ENCODE measurements around the gene FAM117B.
"Not testable (repeated sequence)": the region's sequence is repeated elsewhere in the genome, so short reads cannot be mapped to it uniquely, and the experiment has no call there.

Gene FAM117B

GRCh38 chr2:202760848-202761247 is 126.1 kb downstream of the FAM117B start:
- DNase-seq (ENCODE audit: low read depth), result no peak

- DNase-seq (ENCODE audit: low read depth), result no peak
Observed at GRCh38 chr2:202762556-202762955, 127.8 kb downstream of the FAM117B start.

GRCh38 chr2:202763916-202764315 is 129.1 kb downstream of the FAM117B start:
- no peak for DNase-seq (ENCODE audit: low read depth)

GRCh38 chr2:202764991-202765390 is 130.2 kb downstream of the FAM117B start:
- no peak for DNase-seq (ENCODE audit: low read depth)

- DNase-seq (ENCODE audit: low read depth), result no peak
Observed at GRCh38 chr2:202765436-202765835, 130.7 kb downstream of the FAM117B start.

GRCh38 chr2:202768273-202768672 is 133.5 kb downstream of the FAM117B start:
- DNase-seq (ENCODE audit: low read depth), result no peak

GRCh38 chr2:202769201-202769600 is 134.4 kb downstream of the FAM117B start:
- DNase-seq (ENCODE audit: low read depth), result no peak

GRCh38 chr2:202771336-202771735 is 136.6 kb downstream of the FAM117B start:
- no peak for DNase-seq (ENCODE audit: low read depth)

GRCh38 chr2:202771741-202772460 is 137.1 kb downstream of the FAM117B start:
- DNase-seq (ENCODE audit: low read depth), result no peak

- no peak for DNase-seq (ENCODE audit: low read depth)
Observed at GRCh38 chr2:202773301-202773973, 138.7 kb downstream of the FAM117B start.

GRCh38 chr2:202774104-202774503 is 139.3 kb downstream of the FAM117B start:
- no peak for DNase-seq (ENCODE audit: low read depth)

- DNase-seq (ENCODE audit: low read depth), result no peak
Observed at GRCh38 chr2:202778217-202778616, 143.4 kb downstream of the FAM117B start.

- DNase-seq (ENCODE audit: low read depth), result no peak
Observed at GRCh38 chr2:202780514-202781021, 145.8 kb downstream of the FAM117B start.

GRCh38 chr2:202782940-202783558 is 148.3 kb downstream of the FAM117B start:
- DNase-seq (ENCODE audit: low read depth), result no peak

- DNase-seq (ENCODE audit: low read depth), result no peak
Observed at GRCh38 chr2:202786842-202787241, 152.1 kb downstream of the FAM117B start.

- no peak for DNase-seq (ENCODE audit: low read depth)
Observed at GRCh38 chr2:202790676-202791075, 155.9 kb downstream of the FAM117B start.

- DNase-seq (ENCODE audit: low read depth), result no peak
Observed at GRCh38 chr2:202797944-202798343, 163.2 kb downstream of the FAM117B start.

- DNase-seq (ENCODE audit: low read depth), result not testable (repeated sequence)
Observed at GRCh38 chr2:202805911-202806310, 171.1 kb downstream of the FAM117B start.

GRCh38 chr2:202807431-202808138 is 172.8 kb downstream of the FAM117B start:
- DNase-seq (ENCODE audit: low read depth), result not testable (repeated sequence)

- DNase-seq (ENCODE audit: low read depth), result no peak
Observed at GRCh38 chr2:202808754-202809153, 174.0 kb downstream of the FAM117B start.

GRCh38 chr2:202813387-202813786 is 178.6 kb downstream of the FAM117B start:
- DNase-seq (ENCODE audit: low read depth), result no peak

- no peak for DNase-seq (ENCODE audit: low read depth)
Observed at GRCh38 chr2:202814226-202814625, 179.5 kb downstream of the FAM117B start.

All from stimulated activated CD8-positive, alpha-beta memory T cell treated with anti-CD3 and anti-CD28 coated beads, Interleukin-15, amount 100 ng/mL, for 24 hours (primary cell).